RWPE1 (cell line): ENCODE results near the gene LMNTD1.

Source experiments
- CTCF ChIA-PET: fragments of 350-600 bp; sonication (Branson Sonifier 250); formaldehyde crosslinking; extraction: SDS; loops from one replicate; lab custom pipeline; 2021; lab: Yijun Ruan, JAX
- POLR2A ChIA-PET: fragments of 400-600 bp; formaldehyde crosslinking; extraction: SDS; loops from one replicate; lab custom pipeline; 2020; ENCODE audit warnings: antibody characterized with exemption; ENCODE audit not compliant: low non-redundant PET; lab: Yijun Ruan, JAX
- DNase-seq: peaks from one replicate; pipeline ENCODE4 v3.0.0; 2012; ENCODE audit warnings: low spot score
- H3K27ac ChIP-seq: fragments of 450-650 bp; 2 replicates; pipeline ENCODE4 v1.5.1; 2017
- TF ChIP-seq, protein P1 (sequence below): fragments of 450-650 bp; conservative IDR thresholded peaks from 2 replicates; pipeline ENCODE4 v1.5.1; 2017; ENCODE audit warnings: low read depth, mild to moderate bottlenecking

Gene LMNTD1

DNA sequence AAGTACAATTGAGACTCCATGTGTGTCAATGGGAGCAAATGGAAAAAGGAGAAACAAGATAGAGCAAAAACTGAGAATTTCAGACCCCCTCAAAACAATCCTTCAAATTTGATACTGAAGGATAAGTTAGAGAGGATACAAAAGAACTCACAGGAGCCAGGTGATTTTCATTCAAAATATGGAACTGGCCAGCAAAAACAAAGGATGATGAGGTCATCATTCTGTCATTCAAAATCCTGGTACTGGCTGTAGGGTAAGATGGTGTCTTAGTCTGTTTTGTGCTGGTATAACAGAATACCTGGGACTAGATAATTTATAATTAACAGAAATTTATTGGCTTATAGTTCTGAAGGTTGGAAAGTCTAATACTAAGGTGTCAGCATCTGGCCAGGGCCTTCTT, 80.6 kb downstream of the LMNTD1 start:
- TF ChIP-seq, protein P1, sequence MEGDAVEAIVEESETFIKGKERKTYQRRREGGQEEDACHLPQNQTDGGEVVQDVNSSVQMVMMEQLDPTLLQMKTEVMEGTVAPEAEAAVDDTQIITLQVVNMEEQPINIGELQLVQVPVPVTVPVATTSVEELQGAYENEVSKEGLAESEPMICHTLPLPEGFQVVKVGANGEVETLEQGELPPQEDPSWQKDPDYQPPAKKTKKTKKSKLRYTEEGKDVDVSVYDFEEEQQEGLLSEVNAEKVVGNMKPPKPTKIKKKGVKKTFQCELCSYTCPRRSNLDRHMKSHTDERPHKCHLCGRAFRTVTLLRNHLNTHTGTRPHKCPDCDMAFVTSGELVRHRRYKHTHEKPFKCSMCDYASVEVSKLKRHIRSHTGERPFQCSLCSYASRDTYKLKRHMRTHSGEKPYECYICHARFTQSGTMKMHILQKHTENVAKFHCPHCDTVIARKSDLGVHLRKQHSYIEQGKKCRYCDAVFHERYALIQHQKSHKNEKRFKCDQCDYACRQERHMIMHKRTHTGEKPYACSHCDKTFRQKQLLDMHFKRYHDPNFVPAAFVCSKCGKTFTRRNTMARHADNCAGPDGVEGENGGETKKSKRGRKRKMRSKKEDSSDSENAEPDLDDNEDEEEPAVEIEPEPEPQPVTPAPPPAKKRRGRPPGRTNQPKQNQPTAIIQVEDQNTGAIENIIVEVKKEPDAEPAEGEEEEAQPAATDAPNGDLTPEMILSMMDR: no peak
- ChIA-PET CTCF (no interaction called here), POLR2A (no interaction called here)
- DNase-seq: no peak
- no peak overlapping the region for H3K27ac ChIP-seq

DNA sequence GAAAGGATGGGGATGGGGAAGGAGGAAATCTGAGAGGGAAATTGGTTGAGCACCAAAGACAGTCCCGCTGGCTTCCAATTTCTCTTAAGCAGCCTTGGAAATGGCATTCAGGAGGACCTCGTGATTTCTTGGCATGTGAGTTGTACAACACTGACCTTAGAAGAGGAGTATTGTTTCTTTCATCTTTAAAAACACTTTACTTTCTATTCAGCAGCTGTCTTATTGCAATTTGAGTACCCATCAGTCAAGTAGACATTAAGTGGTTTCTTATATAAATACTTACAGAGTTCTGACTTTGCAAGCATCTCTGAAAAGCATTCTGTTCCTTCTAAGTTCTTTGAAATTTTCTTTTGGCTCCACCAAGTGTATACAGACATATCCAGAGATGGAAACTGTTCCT, 83.2 kb downstream of the LMNTD1 start:
- TF ChIP-seq, protein P1: no peak
- no peak overlapping the region for H3K27ac ChIP-seq
- no peak for DNase-seq
- POLR2A ChIA-PET: no interaction called here
- CTCF ChIA-PET: no interaction called here

DNA sequence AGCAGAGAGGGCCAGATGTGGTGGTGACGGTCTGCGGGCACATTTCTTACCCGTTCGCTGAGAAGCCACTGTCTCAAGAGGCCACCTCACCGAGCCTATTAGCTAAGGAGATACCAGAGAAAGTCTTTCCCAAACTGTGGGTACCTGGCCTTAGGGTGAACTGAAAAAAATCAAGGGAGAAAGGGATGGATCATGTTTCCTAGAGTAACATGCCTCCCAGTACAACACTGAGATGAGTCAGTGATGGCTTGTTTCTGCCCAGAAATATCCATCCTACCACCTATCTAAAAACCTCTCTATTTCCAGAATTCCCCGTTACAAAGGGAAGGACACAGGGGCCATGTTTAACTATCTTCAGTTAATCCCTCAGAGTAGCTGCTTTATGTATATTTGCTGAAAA, 83.7 kb downstream of the LMNTD1 start:
- no peak for DNase-seq
- ChIA-PET CTCF (no interaction called here), POLR2A (no interaction called here)
- TF ChIP-seq, protein P1: no peak
- H3K27ac ChIP-seq: no peak overlapping the region

DNA sequence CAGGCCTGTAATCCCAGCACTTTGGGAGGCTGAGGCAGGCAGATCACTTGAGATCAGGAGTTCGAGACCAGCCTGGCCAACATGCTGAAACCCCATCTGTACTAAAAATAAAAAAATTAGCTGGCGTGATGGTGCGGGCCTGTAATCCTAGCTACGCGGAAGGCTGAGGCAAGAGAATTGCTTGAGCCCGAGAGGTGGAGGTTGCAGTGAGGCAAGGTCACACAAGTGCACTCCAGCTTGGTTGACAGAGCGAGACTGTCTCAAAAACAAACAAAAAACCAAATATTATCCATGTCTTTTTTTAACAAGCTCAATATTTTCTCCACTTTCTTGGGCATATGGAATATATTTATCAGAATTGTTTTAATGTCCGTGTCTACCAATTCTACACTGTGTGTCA, 89.6 kb downstream of the LMNTD1 start:
- TF ChIP-seq, protein P1: no peak
- DNase-seq: no peak
- POLR2A ChIA-PET: no interaction called here
- CTCF ChIA-PET: no interaction called here
- H3K27ac ChIP-seq: no peak overlapping the region

DNA sequence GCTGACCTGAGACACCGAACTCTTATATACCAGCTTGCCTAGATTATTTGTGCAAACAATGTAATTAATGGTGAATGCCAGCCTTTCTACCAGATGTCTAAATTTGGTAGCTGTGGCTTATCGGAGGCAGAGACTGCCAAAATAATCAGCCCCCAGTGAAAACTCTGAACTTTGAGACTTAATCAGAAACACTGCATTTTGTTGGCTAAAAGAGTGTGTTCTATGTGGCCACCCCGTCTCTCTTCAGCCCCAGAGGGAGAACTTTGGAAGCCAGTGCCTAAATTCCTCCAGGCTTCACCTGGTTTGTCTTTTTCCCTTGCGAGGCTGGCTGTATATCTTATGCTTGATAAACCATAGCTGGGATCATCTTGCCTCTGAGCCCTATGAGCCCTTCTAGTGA, 90.1 kb downstream of the LMNTD1 start:
- H3K27ac ChIP-seq: no peak overlapping the region
- ChIA-PET CTCF (no interaction called here), POLR2A (no interaction called here)
- no peak for DNase-seq
- TF ChIP-seq, protein P1: no peak

DNA sequence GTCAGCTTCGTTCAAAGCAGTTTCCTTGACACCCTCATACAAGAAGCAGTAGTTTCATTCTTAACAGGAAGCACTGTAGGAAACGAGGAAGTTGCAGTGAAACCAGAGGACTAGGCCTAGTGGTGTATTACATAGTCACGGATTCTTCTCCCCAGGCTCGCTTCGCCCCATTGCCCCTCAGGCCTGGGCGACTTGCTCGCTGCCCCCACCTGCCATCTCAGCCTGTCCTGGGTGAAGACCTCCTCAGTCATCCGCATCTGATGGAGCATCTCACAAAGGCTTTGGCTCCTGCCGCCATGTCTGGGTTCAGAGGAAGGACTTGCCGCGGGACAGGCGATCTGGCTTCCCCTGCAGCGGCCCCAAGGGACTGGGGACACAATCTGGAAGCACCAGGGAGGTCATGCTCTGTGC, 93.5 kb downstream of the LMNTD1 start:
- CTCF ChIA-PET: interaction anchor here (2.2 kb wide), 1 partner anchor 23 kb away, joined by 12 read pairs; no protein-coding TSS in a partner anchor
- TF ChIP-seq, protein P1: no peak
- DNase-seq: no peak
- H3K27ac ChIP-seq: 0 out of 2 replicates have a peak overlapping the region, but pooled peaks have one; percentile 23
- POLR2A ChIA-PET: no interaction called here
